Esophagus muscularis mucosa (tissue), 4 donors: ENCODE results near the gene MAEL. TPM values are rescaled to one million over a fixed set of nuclear protein-coding genes. Genes with fewer than 3 reads are reported as not detected.
A peak's percentile ranks its signal among the peaks of the same experiment; 100 is the strongest.

ENCODE experiments used
- DNase-seq: peaks from one replicate; pipeline ENCODE4 v3.0.0-alpha.2; 2017; ENCODE audit errors: extremely low spot score
- H3K27ac ChIP-seq, 4 donors: fragments of 200-600 bp; sonication (generic); replicated peaks in 1 of 4; 1 replicate in 3 of 4; 2 replicates in 1 of 4; pipeline ENCODE4 v1.5.1; 2016 to 2019; ENCODE audit warnings: mild to moderate bottlenecking in 1 of 4
- H3K27me3 ChIP-seq, 4 donors: fragments of 200-600 bp; sonication (generic); one replicate each; pipeline versions ENCODE4 v1.5.1 to v1.6.0; 2016 to 2019
- H3K36me3 ChIP-seq, 4 donors: fragments of 200-600 bp; sonication (generic); one replicate each; pipeline ENCODE4 v1.5.1; 2016 to 2019
- H3K4me1 ChIP-seq, 4 donors: fragments of 200-600 bp; sonication (generic); one replicate each; pipeline ENCODE4 v1.5.1; 2016 to 2019
- H3K4me3 ChIP-seq, 4 donors: fragments of 200-600 bp; sonication (generic); 1 replicate in 2 of 4; 2 replicates in 2 of 4; pipeline ENCODE4 v1.5.1; 2016 to 2019; ENCODE audit warnings: mild to moderate bottlenecking in 4 of 4, moderate library complexity in 1 of 4
- H3K9me3 ChIP-seq, 4 donors: fragments of 200-600 bp; sonication (generic); 1 replicate in 3 of 4; 2 replicates in 1 of 4; pipeline ENCODE4 v1.5.1; 2016 to 2019
- CTCF ChIP-seq, 3 experiments: fragments of 200-600 bp in 2 of 3; fragments of 450-650 bp in 1 of 3; sonication (generic) in 2 of 3; IDR thresholded peaks; one replicate each; pipeline ENCODE4 v1.5.1; 2017 to 2019; ENCODE audit warnings: antibody characterized with exemption in 3 of 3, mild to moderate bottlenecking in 2 of 3, moderate library complexity in 1 of 3
- EP300 ChIP-seq: sonication (generic); formaldehyde crosslinking; IDR thresholded peaks from one replicate; pipeline ENCODE4 v1.6.1; 2017; ENCODE audit warnings: antibody characterized with exemption
- POLR2A ChIP-seq: fragments of 450-650 bp; IDR thresholded peaks from one replicate; pipeline ENCODE4 v1.6.1; 2017; ENCODE audit warnings: antibody characterized with exemption, moderate library complexity, mild to moderate bottlenecking, low read depth
- POLR2AphosphoS5 ChIP-seq, 2 donors: sonication (generic); formaldehyde crosslinking; IDR thresholded peaks; one replicate each; pipeline ENCODE4 v1.6.1; 2017; ENCODE audit warnings: antibody characterized with exemption in 2 of 2
- WGBS: methylation state at CpG from one replicate; pipeline ENCODE4 v1.1.5; 2018; 5-methylcytosine and 5-hydroxymethylcytosine counted together
- intact Hi-C: fragments of 100-400 bp; cut with DNase I; formaldehyde crosslinking; loops from one replicate; pipeline ENCODE4 v1.15.1; 2023
- total RNA-seq, 4 donors: library from RNA; depleted of rRNA; stranded (reverse); fragments of >200 nt; gene quantifications; one replicate each; pipeline versions ENCODE4 v1.1.0 to v1.2.1, GENCODE V29; 2016

MAEL gene
- total RNA-seq, 4 donors from 2014 or later = 0.83 to 2.3 (median 1.2) TPM

GRCh38 chr1:167056529-167057231 lies 67.6 kb downstream of the MAEL start:
- 49% methylated on average over 10 of the region's 10 CpGs for WGBS
- Histone ChIP-seq H3K4me3 (no peak overlapping the region), H3K27me3 (peaks cover 0 to 16% (median 4%) of the 10 kb centered on the region in 4 donors), H3K4me1 (peaks cover 0 to 10% (median 7%) of the 10 kb centered on the region in 4 donors), H3K36me3 (peaks cover 0 to 5% (median 0%) of the 10 kb centered on the region in 4 donors), H3K9me3 (no peaks in the 10 kb centered on the region), H3K27ac (no peak overlapping the region)
- TF ChIP-seq POLR2A (no peak), EP300 (no peak), POLR2AphosphoS5 (IDR thresholded peaks at IDR 0.05) (no peak), CTCF (IDR thresholded peaks at IDR 0.05) (no peak)
- intact Hi-C loops = loop anchor here (5.0 kb wide), 1 partner anchor 79 kb away; the partner anchor contains the start of gene ILDR2
- DNase-seq = peak; percentile 17

GRCh38 chr1:167057241-167057688 lies 68.2 kb downstream of the MAEL start:
- peak; percentile 78 for DNase-seq
- no peak overlapping the region for H3K4me3 ChIP-seq
- peaks cover 0 to 5% (median 0%) of the 10 kb centered on the region in 4 donors for H3K36me3 ChIP-seq
- peaks cover 0 to 16% (median 4%) of the 10 kb centered on the region in 4 donors for H3K27me3 ChIP-seq
- 35% methylated on average over 6 of the region's 6 CpGs for WGBS
- H3K9me3 ChIP-seq = no peaks in the 10 kb centered on the region
- intact Hi-C loops = loop anchor here (5.0 kb wide), 1 partner anchor 80 kb away; the partner anchor contains the start of gene ILDR2
- no peak overlapping the region for H3K27ac ChIP-seq
- TF ChIP-seq POLR2A (no peak), EP300 (no peak), CTCF (IDR thresholded peaks at IDR 0.05) (peak; percentile 47 to 61 (median 59))
- peaks cover 0 to 10% (median 7%) of the 10 kb centered on the region in 4 donors for H3K4me1 ChIP-seq

GRCh38 chr1:167059045-167059808 lies 70.1 kb downstream of the MAEL start:
- Histone ChIP-seq H3K4me3 (no peak overlapping the region), H3K4me1 (peaks cover 0 to 10% (median 7%) of the 10 kb centered on the region in 4 donors), H3K36me3 (peaks cover 0 to 5% (median 0%) of the 10 kb centered on the region in 4 donors), H3K27ac (no peak overlapping the region), H3K9me3 (no peaks in the 10 kb centered on the region), H3K27me3 (peaks cover 0 to 12% (median 4%) of the 10 kb centered on the region in 4 donors)
- TF ChIP-seq CTCF (IDR thresholded peaks at IDR 0.05) = peak; percentile 89 to 98 (median 97)
- TF ChIP-seq POLR2AphosphoS5 (IDR thresholded peaks at IDR 0.05) = no peak
- peak; percentile 92 for DNase-seq
- intact Hi-C loops = loop anchor here (2.0 to 5.0 kb wide), 2 partner anchors 82 to 148 kb away; partner anchors contain the start of gene ILDR2
- WGBS = 16% methylated on average over 16 of the region's 17 CpGs

- Histone ChIP-seq H3K4me3 (no peak overlapping the region), H3K27ac (no peak overlapping the region), H3K4me1 (peaks cover 0 to 10% (median 7%) of the 10 kb centered on the region in 4 donors), H3K9me3 (no peaks in the 10 kb centered on the region), H3K27me3 (peaks cover 0 to 12% (median 4%) of the 10 kb centered on the region in 4 donors), H3K36me3 (peaks cover 0 to 5% (median 0%) of the 10 kb centered on the region in 4 donors)
- DNase-seq = no peak
- intact Hi-C loops = loop anchor here (2.0 to 5.0 kb wide), 2 partner anchors 82 to 149 kb away; partner anchors contain the start of gene ILDR2
- WGBS = 52% methylated on average over 1 of the region's 1 CpG
- TF ChIP-seq POLR2A (no peak), CTCF (IDR thresholded peaks at IDR 0.05) (no peak), EP300 (no peak), POLR2AphosphoS5 (IDR thresholded peaks at IDR 0.05) (no peak)
These were observed 70.7 kb downstream of the MAEL start for GRCh38 chr1:167059809-167060107.
